ENCODE results near the gene ANGPTL8.

- TF ChIP-seq EZH2 (IDR thresholded peaks at IDR 0.05; ENCODE audit: insufficient read depth, poor library complexity, severe bottlenecking) (no peak), EZH2phosphoT487 (IDR thresholded peaks at IDR 0.05; ENCODE audit: insufficient read depth, low read depth) (no peak)
These were observed 33.9 kb downstream of the ANGPTL8 start for GRCh38 chr19:11273296-11273695.
